ENCODE data around the gene AIF1L. TPM values are rescaled to one million over a fixed set of nuclear protein-coding genes. Genes with fewer than 3 reads are reported as not detected.

The AIF1L gene
- total and polyA plus RNA-seq, 2 experiments from 2014 or later: 4.2 to 6.0 TPM

DNA sequence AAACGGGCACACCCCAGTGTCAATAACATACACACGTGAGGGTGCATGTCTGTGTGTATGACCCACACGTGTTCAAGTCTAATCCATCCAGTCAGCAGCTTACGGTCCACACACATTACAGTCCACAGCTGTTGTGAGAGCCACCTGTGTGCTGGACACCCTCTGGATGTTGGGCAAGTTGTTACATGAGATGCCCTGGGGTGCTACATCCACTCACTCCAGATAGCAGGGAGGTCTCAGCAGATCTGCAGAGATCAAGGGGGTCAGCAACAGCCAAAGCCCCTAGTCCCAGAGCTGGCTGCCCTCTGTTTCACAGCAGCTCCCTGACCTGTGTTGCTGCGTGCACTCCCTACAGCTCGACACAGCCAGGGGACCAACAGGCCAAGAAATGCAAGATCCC lies 4.3 kb upstream of the AIF1L start:
- 80% methylated on average over 6 of the region's 6 CpGs for WGBS (ENCODE audit: low lambda C conversion rate, missing lambda C conversion rate)
- no peak for DNase-seq (ENCODE audit: low spot score)
- H3K9me2 ChIP-seq (replicated peaks; ENCODE audit: insufficient read depth): no peaks in the 10 kb centered on the region

DNA sequence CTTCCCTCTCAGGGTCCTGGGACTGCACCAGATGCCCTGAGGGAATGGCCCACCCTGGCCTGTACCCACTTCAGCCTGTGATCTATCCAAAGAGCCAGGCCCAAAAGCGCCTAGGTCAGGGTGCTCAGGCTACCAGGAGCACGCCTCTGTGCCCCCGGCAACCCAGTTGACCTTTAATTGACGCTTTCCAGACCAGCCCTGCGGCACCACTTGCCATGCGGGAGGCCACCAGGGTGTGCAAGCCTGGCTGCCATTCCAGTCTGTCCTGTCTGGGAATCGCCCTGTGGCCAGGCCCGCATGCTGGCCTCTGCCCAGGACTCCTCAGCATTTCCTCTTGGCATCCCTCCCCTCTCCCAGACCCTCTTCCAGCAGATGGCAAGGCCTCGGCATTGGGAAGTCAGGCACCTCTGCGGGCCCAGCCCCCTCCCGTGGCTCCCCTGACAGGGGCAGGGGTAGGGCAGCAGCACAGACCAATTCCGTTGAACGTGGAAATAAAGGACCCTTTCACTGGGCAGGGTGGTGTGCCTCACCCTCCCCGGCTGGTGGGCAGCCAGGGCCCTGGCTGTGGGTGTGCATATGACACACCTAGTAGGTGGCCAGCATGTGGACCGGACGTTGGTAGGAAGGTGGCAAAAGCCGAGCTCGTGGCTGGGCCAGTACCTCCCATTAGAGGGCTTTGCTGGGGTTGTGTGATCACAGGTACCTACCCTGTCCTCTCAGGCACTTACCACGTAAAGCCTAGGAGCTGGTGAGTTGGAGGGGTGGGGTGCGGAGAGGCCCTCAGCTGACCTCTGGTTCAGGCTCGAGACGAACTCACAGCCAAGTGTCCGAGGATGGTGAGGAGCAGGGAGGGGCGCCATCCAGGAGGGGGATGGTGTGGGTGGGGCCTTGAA lies 3.5 kb upstream of the AIF1L start:
- no peak for DNase-seq (ENCODE audit: low spot score)
- TF ChIP-seq EZH2 (IDR thresholded peaks at IDR 0.05; ENCODE audit: borderline replicate concordance) (no peak), EZH2phosphoT487 (IDR thresholded peaks at IDR 0.05; ENCODE audit: low read depth, severe bottlenecking, unreplicated experiment) (no peak)
- TF ChIP-seq, protein P1, sequence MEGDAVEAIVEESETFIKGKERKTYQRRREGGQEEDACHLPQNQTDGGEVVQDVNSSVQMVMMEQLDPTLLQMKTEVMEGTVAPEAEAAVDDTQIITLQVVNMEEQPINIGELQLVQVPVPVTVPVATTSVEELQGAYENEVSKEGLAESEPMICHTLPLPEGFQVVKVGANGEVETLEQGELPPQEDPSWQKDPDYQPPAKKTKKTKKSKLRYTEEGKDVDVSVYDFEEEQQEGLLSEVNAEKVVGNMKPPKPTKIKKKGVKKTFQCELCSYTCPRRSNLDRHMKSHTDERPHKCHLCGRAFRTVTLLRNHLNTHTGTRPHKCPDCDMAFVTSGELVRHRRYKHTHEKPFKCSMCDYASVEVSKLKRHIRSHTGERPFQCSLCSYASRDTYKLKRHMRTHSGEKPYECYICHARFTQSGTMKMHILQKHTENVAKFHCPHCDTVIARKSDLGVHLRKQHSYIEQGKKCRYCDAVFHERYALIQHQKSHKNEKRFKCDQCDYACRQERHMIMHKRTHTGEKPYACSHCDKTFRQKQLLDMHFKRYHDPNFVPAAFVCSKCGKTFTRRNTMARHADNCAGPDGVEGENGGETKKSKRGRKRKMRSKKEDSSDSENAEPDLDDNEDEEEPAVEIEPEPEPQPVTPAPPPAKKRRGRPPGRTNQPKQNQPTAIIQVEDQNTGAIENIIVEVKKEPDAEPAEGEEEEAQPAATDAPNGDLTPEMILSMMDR (IDR thresholded peaks at IDR 0.05; ENCODE audit: poor library complexity): no peak
- H3K4me1 ChIP-seq (ENCODE audit: insufficient read depth): peaks cover 9% of the 10 kb centered on the region
- H3K9me3 ChIP-seq (ENCODE audit: low read depth): no peaks in the 10 kb centered on the region
- WGBS (ENCODE audit: low lambda C conversion rate, missing lambda C conversion rate): 82% methylated on average over 21 of the region's 24 CpGs
- no peak overlapping the region for H3K4me3 ChIP-seq
- no peaks in the 10 kb centered on the region for H3K36me3 ChIP-seq (replicated peaks; ENCODE audit: insufficient read depth, low read depth)
- peaks cover 15% of the 10 kb centered on the region for H3K27me3 ChIP-seq
- H3K9me2 ChIP-seq (replicated peaks; ENCODE audit: insufficient read depth): no peaks in the 10 kb centered on the region
- H2AFZ ChIP-seq: no peak overlapping the region
- H3K27ac ChIP-seq: no peak overlapping the region
- H3K4me2 ChIP-seq: no peak overlapping the region
- no peaks in the 10 kb centered on the region for H3K79me2 ChIP-seq
- H4K20me1 ChIP-seq (ENCODE audit: insufficient read depth, poor library complexity, severe bottlenecking): no peaks in the 10 kb centered on the region

More for the DNA sequence above, 4.3 kb upstream of the AIF1L start:
- H3K27me3 ChIP-seq: peaks cover 15% of the 10 kb centered on the region
- H3K4me3 ChIP-seq: no peak overlapping the region
- H3K36me3 ChIP-seq (replicated peaks; ENCODE audit: insufficient read depth, low read depth): no peaks in the 10 kb centered on the region
- no peaks in the 10 kb centered on the region for H4K20me1 ChIP-seq (ENCODE audit: insufficient read depth, poor library complexity, severe bottlenecking)
- H3K9me3 ChIP-seq (ENCODE audit: low read depth): no peaks in the 10 kb centered on the region
- no peak overlapping the region for H3K4me2 ChIP-seq
- H2AFZ ChIP-seq: no peak overlapping the region
- peaks cover 6% of the 10 kb centered on the region for H3K4me1 ChIP-seq (ENCODE audit: insufficient read depth)
- H3K79me2 ChIP-seq: no peaks in the 10 kb centered on the region
- TF ChIP-seq EZH2 (IDR thresholded peaks at IDR 0.05; ENCODE audit: borderline replicate concordance) (no peak), EZH2phosphoT487 (IDR thresholded peaks at IDR 0.05; ENCODE audit: low read depth, severe bottlenecking, unreplicated experiment) (no peak)
- TF ChIP-seq, protein P1 (IDR thresholded peaks at IDR 0.05; ENCODE audit: poor library complexity): no peak
- no peak overlapping the region for H3K27ac ChIP-seq

DNA sequence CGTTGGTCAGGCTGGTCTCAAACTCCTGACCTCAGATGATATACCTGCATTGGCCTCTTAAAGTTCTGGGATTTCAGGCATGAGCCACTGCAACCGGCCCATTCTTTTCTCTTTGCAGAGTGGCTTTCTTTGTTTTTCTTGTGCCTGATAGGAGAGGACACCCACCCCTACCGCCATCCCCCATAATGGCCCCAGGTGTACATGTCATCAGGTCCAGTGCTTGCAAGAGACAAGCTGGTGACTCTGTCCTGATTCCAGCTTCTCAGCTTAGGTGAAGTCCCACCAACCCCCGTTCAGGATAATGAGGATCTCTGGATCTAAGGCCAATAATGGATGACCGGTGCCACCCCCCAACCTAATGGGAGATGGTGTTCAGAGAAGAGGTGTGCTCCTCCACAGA lies 2.3 kb upstream of the AIF1L start:
- no peak for TF ChIP-seq EZH2 (IDR thresholded peaks at IDR 0.05; ENCODE audit: borderline replicate concordance)
- TF ChIP-seq EZH2phosphoT487 (IDR thresholded peaks at IDR 0.05; ENCODE audit: low read depth, severe bottlenecking, unreplicated experiment): no peak
- Histone ChIP-seq H3K4me3 (no peak overlapping the region), H2AFZ (no peak overlapping the region), H3K79me2 (no peaks in the 10 kb centered on the region), H3K9me3 (ENCODE audit: low read depth) (no peaks in the 10 kb centered on the region), H3K27ac (no peak overlapping the region), H3K36me3 (replicated peaks; ENCODE audit: insufficient read depth, low read depth) (no peaks in the 10 kb centered on the region), H3K27me3 (peaks cover 15% of the 10 kb centered on the region), H3K4me1 (ENCODE audit: insufficient read depth) (peaks cover 9% of the 10 kb centered on the region), H4K20me1 (ENCODE audit: insufficient read depth, poor library complexity, severe bottlenecking) (no peaks in the 10 kb centered on the region), H3K4me2 (no peak overlapping the region), H3K9me2 (replicated peaks; ENCODE audit: insufficient read depth) (no peaks in the 10 kb centered on the region)
- no peak for DNase-seq (ENCODE audit: low spot score)
- WGBS (ENCODE audit: low lambda C conversion rate, missing lambda C conversion rate): 87% methylated on average over 5 of the region's 5 CpGs

DNA sequence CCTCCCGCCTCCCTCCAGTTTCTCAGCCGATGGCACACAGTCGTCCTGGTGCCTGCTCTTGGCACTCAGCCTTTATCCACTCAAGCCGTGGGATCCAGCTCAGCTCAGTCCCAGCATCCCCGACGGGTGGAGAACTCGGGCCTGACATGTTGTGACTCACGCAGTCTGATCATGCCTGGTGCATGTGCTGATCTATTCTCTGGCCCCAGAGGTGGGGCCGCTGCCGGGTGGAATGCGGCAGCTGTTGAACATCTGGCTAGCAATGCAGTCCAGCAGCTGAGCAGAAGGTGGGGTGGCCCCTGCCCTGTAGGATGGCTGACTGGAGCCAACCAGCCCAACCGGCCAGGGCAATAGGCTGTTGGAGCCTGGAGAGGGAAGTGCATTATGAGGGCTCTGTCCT lies 1.7 kb upstream of the AIF1L start:
- Histone ChIP-seq H3K27me3 (peaks cover 15% of the 10 kb centered on the region), H4K20me1 (ENCODE audit: insufficient read depth, poor library complexity, severe bottlenecking) (no peaks in the 10 kb centered on the region), H3K4me3 (no peak overlapping the region), H3K36me3 (replicated peaks; ENCODE audit: insufficient read depth, low read depth) (no peaks in the 10 kb centered on the region), H3K9me3 (ENCODE audit: low read depth) (no peaks in the 10 kb centered on the region), H3K79me2 (no peaks in the 10 kb centered on the region), H3K27ac (no peak overlapping the region), H3K9me2 (replicated peaks; ENCODE audit: insufficient read depth) (no peaks in the 10 kb centered on the region), H3K4me2 (no peak overlapping the region), H2AFZ (no peak overlapping the region), H3K4me1 (ENCODE audit: insufficient read depth) (peaks cover 9% of the 10 kb centered on the region)
- TF ChIP-seq EZH2 (IDR thresholded peaks at IDR 0.05; ENCODE audit: borderline replicate concordance): no peak
- TF ChIP-seq EZH2phosphoT487 (IDR thresholded peaks at IDR 0.05; ENCODE audit: low read depth, severe bottlenecking, unreplicated experiment): no peak
- TF ChIP-seq, protein P1 (IDR thresholded peaks at IDR 0.05; ENCODE audit: poor library complexity): no peak
- DNase-seq (ENCODE audit: low spot score): peak; percentile 35
- 60% methylated on average over 12 of the region's 12 CpGs for WGBS (ENCODE audit: low lambda C conversion rate, missing lambda C conversion rate)
